K562 (cell line): Measurements from ENCODE around the gene KISS1R. TPM values are rescaled to one million over a fixed set of nuclear protein-coding genes. Genes with fewer than 3 reads are reported as not detected.

Experiments used
- ATAC-seq: fragments of 200-7000 bp; cut with Tn5 transposase; 3 replicates; pipeline ENCODE4 v1.9.1; 2020; ENCODE audit warnings: moderate library complexity
- BruUV-seq: library from RNA; stranded (reverse); fragments of 400-500 nt; replicated peaks from 2 replicates; lab custom pipeline; 2021; lab: Mats Ljungman, UMichigan
- CTCF ChIA-PET: fragments of 300-600 bp; formaldehyde crosslinking; extraction: SDS; loops from one replicate; lab custom pipeline; 2021; ENCODE audit warnings: low intra/inter-chr PET ratio; lab: Yijun Ruan, JAX
- POLR2A ChIA-PET: fragments of 300-600, 350-650 bp; sonication (Branson Sonifier 250); formaldehyde crosslinking; extraction: SDS; loops from one replicate; lab custom pipeline; 2021; ENCODE audit warnings: antibody characterized with exemption, inconsistent platforms; lab: Yijun Ruan, JAX
- DNase-seq, 4 experiments: peaks; one replicate each; pipeline versions ENCODE4 v3.0.0 to v3.0.0-alpha.2; 2011 to 2018; ENCODE audit warnings: low spot score in 3 of 4, mixed read lengths in 3 of 4; ENCODE audit errors: extremely low read depth in 1 of 4
- FAIRE-seq: peaks from 2 replicates; lab custom pipeline; 2011; peaks lifted over from hg19 to GRCh38; lab: Jason Lieb, UNC
- H2AFZ ChIP-seq: 2 replicates; pipeline ENCODE4 v1.6.0; 2011; ENCODE audit warnings: low read depth, low read length, control low read depth, inconsistent platforms
- H3K27ac ChIP-seq: fragments of 200-600 bp; 3 replicates; pipeline ENCODE4 v1.8.0; 2011; ENCODE audit warnings: low read depth, mild to moderate bottlenecking, control low read depth, inconsistent platforms, low read length, moderate library complexity, mixed read lengths; ENCODE audit errors: extremely low read depth
- H3K27me3 ChIP-seq, 2 experiments: fragments of 300-600 bp in 1 of 2; 2 replicates in 1 of 2; 3 replicates in 1 of 2; pipeline versions ENCODE4 v1.6.0 to v1.8.0; 2011; ENCODE audit warnings: inconsistent platforms in 2 of 2, low read length in 2 of 2, mild to moderate bottlenecking in 1 of 2, mixed read lengths in 1 of 2, moderate library complexity in 1 of 2; ENCODE audit not compliant: control insufficient read depth in 2 of 2, insufficient read depth in 2 of 2
- H3K36me3 ChIP-seq: fragments of 300-600 bp; 3 replicates; pipeline ENCODE4 v1.8.0; 2011; ENCODE audit warnings: mild to moderate bottlenecking, low read length, inconsistent platforms; ENCODE audit not compliant: control insufficient read depth, insufficient read depth
- H3K4me1 ChIP-seq, 2 experiments: fragments of 200-600 bp in 1 of 2; replicated peaks in 1 of 2; 2 replicates in 1 of 2; 3 replicates in 1 of 2; pipeline versions ENCODE4 v1.5.1 to v1.8.0; 2011; ENCODE audit warnings: inconsistent platforms in 2 of 2, low read length in 2 of 2, mild to moderate bottlenecking in 1 of 2, mixed read lengths in 1 of 2, moderate library complexity in 1 of 2; ENCODE audit not compliant: control insufficient read depth in 2 of 2, insufficient read depth in 2 of 2
- H3K4me2 ChIP-seq: 2 replicates; pipeline ENCODE4 v1.6.1; 2011; ENCODE audit warnings: low read length, control low read depth, inconsistent platforms, mixed read lengths; ENCODE audit not compliant: insufficient read depth
- H3K4me3 ChIP-seq: fragments of 200-600 bp; sonication (generic), shearing (Covaris generic); 2 replicates; pipeline ENCODE4 v1.5.1; 2016; ENCODE audit warnings: control low read depth, inconsistent platforms
- H3K79me2 ChIP-seq: fragments of 200-600 bp; 3 replicates; pipeline ENCODE4 v1.8.0; 2011; ENCODE audit warnings: low read length, inconsistent platforms; ENCODE audit not compliant: control insufficient read depth, insufficient read depth
- H3K9ac ChIP-seq, 2 experiments: 2 replicates each; pipeline versions ENCODE4 v1.6.0 to v1.6.1; 2011; ENCODE audit warnings: low read depth in 2 of 2, low read length in 2 of 2, control low read depth in 1 of 2, inconsistent platforms in 1 of 2, mild to moderate bottlenecking in 1 of 2, mixed read lengths in 1 of 2; ENCODE audit not compliant: insufficient read depth in 1 of 2
- H3K9me1 ChIP-seq: one replicate; pipeline ENCODE4 v1.6.0; 2011; ENCODE audit warnings: inconsistent platforms, mild to moderate bottlenecking, low read length, moderate library complexity; ENCODE audit not compliant: control insufficient read depth, insufficient read depth
- H3K9me3 ChIP-seq: replicated peaks from 2 replicates; pipeline ENCODE4 v1.5.1; 2011; ENCODE audit warnings: low read depth, low read length, inconsistent platforms; ENCODE audit not compliant: control insufficient read depth, insufficient read depth
- H4K20me1 ChIP-seq: replicated peaks from 2 replicates; pipeline ENCODE4 v1.6.1; 2011; ENCODE audit warnings: low read length, inconsistent platforms, mixed read lengths; ENCODE audit not compliant: control insufficient read depth, insufficient read depth
- ARID2 ChIP-seq: fragments of 450-650 bp; IDR thresholded peaks from 2 replicates; pipeline ENCODE4 v1.6.1; 2017; ENCODE audit warnings: antibody characterized with exemption, mild to moderate bottlenecking
- ARID3B ChIP-seq: fragments of 250-450 bp; sonication (Bioruptor Pico); IDR thresholded peaks from 2 replicates; pipeline ENCODE4 v1.4.0; 2020; ENCODE audit warnings: borderline replicate concordance
- BRD4 ChIP-seq: fragments of 200-600 bp; sonication (generic); IDR thresholded peaks from 2 replicates; pipeline ENCODE4 v1.6.1; 2017; ENCODE audit warnings: inconsistent platforms
- FOXJ2 ChIP-seq: fragments of 200-800 bp; sonication (Bioruptor generic); IDR thresholded peaks from 2 replicates; pipeline ENCODE4 v1.6.1; 2016; ENCODE audit warnings: missing genetic modification characterization, missing compliant biosample characterization
- NR4A1 ChIP-seq, 2 experiments: fragments of 250-450 bp in 1 of 2; fragments of 450-650 bp in 1 of 2; sonication (Bioruptor Pico) in 1 of 2; IDR thresholded peaks; 2 replicates each; pipeline versions ENCODE4 v1.4.0 to v1.6.1; 2016 to 2020; ENCODE audit warnings: mild to moderate bottlenecking in 2 of 2, missing compliant biosample characterization in 1 of 2, missing genetic modification characterization in 1 of 2, moderate library complexity in 1 of 2
- POLR2G ChIP-seq: fragments of 200-400 bp; formaldehyde crosslinking; IDR thresholded peaks from 2 replicates; pipeline ENCODE4 v1.6.1; 2017; ENCODE audit warnings: low read depth, mild to moderate bottlenecking, antibody characterized with exemption, low read length, moderate library complexity
- RBM22 ChIP-seq: fragments of 200-400 bp; formaldehyde crosslinking; IDR thresholded peaks from 2 replicates; pipeline ENCODE4 v1.6.1; 2018; ENCODE audit warnings: low read length, low read depth; ENCODE audit not compliant: poor library complexity, severe bottlenecking
- ZBTB7A ChIP-seq: IDR thresholded peaks from 2 replicates; pipeline ENCODE4 v1.6.1; 2011; ENCODE audit warnings: low read depth, mild to moderate bottlenecking, low read length, moderate library complexity, borderline replicate concordance; ENCODE audit not compliant: control insufficient read depth
- ZNF140 ChIP-seq: fragments of 250-450 bp; sonication (Bioruptor Pico); IDR thresholded peaks from 2 replicates; pipeline ENCODE4 v1.8.0; 2021; ENCODE audit warnings: moderate library complexity, mild to moderate bottlenecking, inconsistent platforms
- ZNF75A ChIP-seq: fragments of 450-650 bp; formaldehyde crosslinking; IDR thresholded peaks from 2 replicates; pipeline ENCODE4 v1.4.0; 2020; ENCODE audit warnings: mild to moderate bottlenecking
- WGBS: fragments of 100-300 bp; shearing (Covaris generic); methylation state at CpG from one replicate; pipeline ENCODE4 v1.1.6; 2016; ENCODE audit warnings: low coverage, mixed read lengths; ENCODE audit not compliant: insufficient coverage; ENCODE audit errors: missing lambda C conversion rate; 5-methylcytosine and 5-hydroxymethylcytosine counted together
- in situ Hi-C: fragments of 300-500 bp; cut with MboI; formaldehyde crosslinking; loops from 4 replicates; pipeline ENCODE4 v1.15.0; 2018; ENCODE audit warnings: inconsistent platforms, mixed read lengths
- intact Hi-C: fragments of 100-400 bp; cut with micrococcal nuclease; formaldehyde crosslinking; loops from 2 replicates; pipeline ENCODE4 v1.14.2; 2022
- polyA plus RNA-seq, 8 experiments: library from polyadenylated mRNA; depleted of rRNA in 4 of 8; stranded (reverse) in 5 of 8; unstranded in 3 of 8; fragments of >200 nt; fragmentation: Nextera tagmentation in 2 of 8; fragmentation: Illumina TruSeq in 1 of 8; extraction: Ambion mirVana in 2 of 8; extraction: Trizol in 1 of 8; gene quantifications; 2 replicates each; pipeline versions ENCODE4 v1.2.1 to v1.2.3, GENCODE V29; 2011 to 2014; ENCODE audit warnings: inconsistent platforms in 1 of 8, missing spikeins in 1 of 8
- total RNA-seq, 7 experiments: library from RNA; depleted of rRNA in 6 of 7; stranded (reverse); fragments of >200 nt in 6 of 7; fragmentation: Illumina TruSeq in 2 of 7; extraction: Trizol in 2 of 7; gene quantifications; 2 replicates each; pipeline versions ENCODE4 v1.2.1 to v1.2.3, GENCODE V29; 2011 to 2021; ENCODE audit warnings: low replicate concordance in 1 of 7
- TF ChIP-seq, protein P1 (sequence below): fragments of 250-450 bp; sonication (Bioruptor Pico); IDR thresholded peaks from 2 replicates; pipeline ENCODE4 v1.8.0; 2022; ENCODE audit warnings: moderate library complexity, mild to moderate bottlenecking, inconsistent platforms

KISS1R gene
- total and polyA plus RNA-seq, 9 of the 15 experiments (the other 6 are each of a cell fraction or from before 2014, with no cell fraction given): 0.37 to 39.4 (median 2.0) TPM

- FAIRE-seq (no peak), ATAC-seq (no peak), DNase-seq (no peak)
- Histone ChIP-seq H2AFZ (no peak overlapping the region), H4K20me1 (peaks cover 14% of the 10 kb centered on the region), H3K9ac (peak overlapping the region in 1 of 2 experiments; percentile 35; a peak in 2 of 4 replicates), H3K4me3 (no peak overlapping the region), H3K9me1 (peaks cover 5% of the 10 kb centered on the region), H3K27ac (no peak overlapping the region), H3K4me2 (no peak overlapping the region), H3K79me2 (peaks cover 24% of the 10 kb centered on the region), H3K9me3 (no peaks in the 10 kb centered on the region), H3K27me3 (no peaks in the 10 kb centered on the region), H3K4me1 (peaks cover 18 to 65% of the 10 kb centered on the region in 2 experiments), H3K36me3 (peaks cover 39% of the 10 kb centered on the region; the same call in 2 of the 3 replicates)
- intact Hi-C loops: no loop called here
- CTCF ChIA-PET: no interaction called here
- in situ Hi-C loops: no loop called here
- no TSS peak for BruUV-seq
- 82% methylated on average over 9 of the region's 10 CpGs for WGBS
- POLR2A ChIA-PET: interaction anchor here (0.9 to 2.4 kb wide), 2 partner anchors 11 to 15 kb away, joined by 3 to 21 read pairs; no protein-coding TSS in a partner anchor
- peak; percentile 57 for TF ChIP-seq RBM22
- TF ChIP-seq, protein P1, sequence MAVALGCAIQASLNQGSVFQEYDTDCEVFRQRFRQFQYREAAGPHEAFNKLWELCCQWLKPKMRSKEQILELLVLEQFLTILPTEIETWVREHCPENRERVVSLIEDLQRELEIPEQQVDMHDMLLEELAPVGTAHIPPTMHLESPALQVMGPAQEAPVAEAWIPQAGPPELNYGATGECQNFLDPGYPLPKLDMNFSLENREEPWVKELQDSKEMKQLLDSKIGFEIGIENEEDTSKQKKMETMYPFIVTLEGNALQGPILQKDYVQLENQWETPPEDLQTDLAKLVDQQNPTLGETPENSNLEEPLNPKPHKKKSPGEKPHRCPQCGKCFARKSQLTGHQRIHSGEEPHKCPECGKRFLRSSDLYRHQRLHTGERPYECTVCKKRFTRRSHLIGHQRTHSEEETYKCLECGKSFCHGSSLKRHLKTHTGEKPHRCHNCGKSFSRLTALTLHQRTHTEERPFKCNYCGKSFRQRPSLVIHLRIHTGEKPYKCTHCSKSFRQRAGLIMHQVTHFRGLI (CRISPR knock-in tag): no peak
- TF ChIP-seq ARID2: no peak
- no peak for TF ChIP-seq FOXJ2
- TF ChIP-seq NR4A1 (CRISPR knock-in tag; IDR thresholded peaks at IDR 0.05): no peak
- no peak for TF ChIP-seq NR4A1 (tag; IDR thresholded peaks at IDR 0.05)
- TF ChIP-seq ZNF75A (CRISPR knock-in tag): no peak
- no peak for TF ChIP-seq ZNF140 (CRISPR knock-in tag)
- no peak for TF ChIP-seq BRD4
- no peak for TF ChIP-seq ARID3B (CRISPR knock-in tag)
- peak; percentile 71 for TF ChIP-seq POLR2G
- peak; percentile 19; the same call in 1 of the 2 replicates for TF ChIP-seq ZBTB7A
Measured at GRCh38 chr19:896434-896833, 20.7 kb upstream of the KISS1R start.
